ENCODE results near the gene MOB1B. TPM values are rescaled to one million over a fixed set of nuclear protein-coding genes. Genes with fewer than 3 reads are reported as not detected.

MOB1B gene
- total RNA-seq, 1 experiment from 2014 or later: 33.2 TPM

DNA sequence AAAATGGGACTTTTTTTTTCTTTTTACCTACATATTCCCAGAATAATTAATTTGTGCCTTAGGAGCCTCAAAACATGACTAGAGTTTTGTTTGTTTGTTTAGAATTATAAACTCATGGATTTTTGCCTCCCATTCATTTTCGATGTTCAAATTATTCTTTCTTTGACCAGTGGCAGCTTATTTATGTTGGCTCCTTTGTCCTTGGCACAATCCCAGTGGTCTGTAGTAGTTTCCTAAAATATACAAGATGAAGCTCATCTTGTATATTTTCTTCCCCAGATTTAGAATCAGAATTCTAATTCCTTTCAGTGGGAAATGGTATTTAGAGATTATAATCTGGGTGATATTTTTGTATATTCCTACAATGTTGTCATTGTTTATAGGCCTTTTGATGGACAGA lies 118.4 kb downstream of the MOB1B start:
- H3K9ac ChIP-seq (ENCODE audit: low read length): no peak overlapping the region
- ChIA-PET POLR2A (no interaction called here), RAD21 (ENCODE audit: low non-redundant PET in 1 of 2, low total read pairs in 2 of 2, uncharacterized antibody in 2 of 2, unreplicated experiment in 2 of 2) (no interaction called here), CTCF (interaction anchor here (1.0 kb wide), 1 partner anchor 11 kb away, joined by 6 read pairs; no protein-coding TSS in a partner anchor)
- DNase-seq (ENCODE audit: low read depth, low spot score) (no peak), ATAC-seq (no peak)
- H3K9me2 ChIP-seq (ENCODE audit: insufficient read depth): no peaks in the 10 kb centered on the region
- no peak overlapping the region for H3K27ac ChIP-seq (ENCODE audit: low read depth, low read length)
- H2AFZ ChIP-seq (ENCODE audit: low read depth, low read length, poor library complexity, severe bottlenecking): no peak overlapping the region
- no peaks in the 10 kb centered on the region for H4K20me1 ChIP-seq (ENCODE audit: insufficient read depth)
- H3K79me2 ChIP-seq (ENCODE audit: insufficient read depth, low read length): peaks cover 6% of the 10 kb centered on the region
- H3K4me3 ChIP-seq (replicated peaks in 1 of 2; ENCODE audit: low read depth in 1 of 2, low read length in 2 of 2): no peak overlapping the region
- H3K4me1 ChIP-seq (ENCODE audit: control insufficient read depth in 1 of 2, insufficient read depth in 2 of 2, low read length in 2 of 2): peaks cover 3 to 6% of the 10 kb centered on the region in 2 experiments
- H3K4me2 ChIP-seq (ENCODE audit: low read length): no peak overlapping the region
- TF ChIP-seq CEBPB (IDR thresholded peaks at IDR 0.05; ENCODE audit: low read depth): no peak
- TF ChIP-seq ELF1 (IDR thresholded peaks at IDR 0.05; ENCODE audit: borderline replicate concordance, low read depth): no peak
- TF ChIP-seq EZH2 (IDR thresholded peaks at IDR 0.05): no peak
- TF ChIP-seq SRF (IDR thresholded peaks at IDR 0.05; ENCODE audit: low read depth): no peak
- no peak for TF ChIP-seq FOSL1 (IDR thresholded peaks at IDR 0.05; ENCODE audit: low read depth)
- no peak for TF ChIP-seq TCF7L2 (IDR thresholded peaks at IDR 0.05; ENCODE audit: borderline replicate concordance, extremely low read depth, insufficient read depth, insufficient read length)
- TF ChIP-seq, protein P1, sequence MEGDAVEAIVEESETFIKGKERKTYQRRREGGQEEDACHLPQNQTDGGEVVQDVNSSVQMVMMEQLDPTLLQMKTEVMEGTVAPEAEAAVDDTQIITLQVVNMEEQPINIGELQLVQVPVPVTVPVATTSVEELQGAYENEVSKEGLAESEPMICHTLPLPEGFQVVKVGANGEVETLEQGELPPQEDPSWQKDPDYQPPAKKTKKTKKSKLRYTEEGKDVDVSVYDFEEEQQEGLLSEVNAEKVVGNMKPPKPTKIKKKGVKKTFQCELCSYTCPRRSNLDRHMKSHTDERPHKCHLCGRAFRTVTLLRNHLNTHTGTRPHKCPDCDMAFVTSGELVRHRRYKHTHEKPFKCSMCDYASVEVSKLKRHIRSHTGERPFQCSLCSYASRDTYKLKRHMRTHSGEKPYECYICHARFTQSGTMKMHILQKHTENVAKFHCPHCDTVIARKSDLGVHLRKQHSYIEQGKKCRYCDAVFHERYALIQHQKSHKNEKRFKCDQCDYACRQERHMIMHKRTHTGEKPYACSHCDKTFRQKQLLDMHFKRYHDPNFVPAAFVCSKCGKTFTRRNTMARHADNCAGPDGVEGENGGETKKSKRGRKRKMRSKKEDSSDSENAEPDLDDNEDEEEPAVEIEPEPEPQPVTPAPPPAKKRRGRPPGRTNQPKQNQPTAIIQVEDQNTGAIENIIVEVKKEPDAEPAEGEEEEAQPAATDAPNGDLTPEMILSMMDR (IDR thresholded peaks at IDR 0.05 in 2 of 3, conservative IDR thresholded peaks at IDR 0.05 in 1 of 3; ENCODE audit: borderline replicate concordance in 1 of 3, insufficient read depth in 1 of 3, low read depth in 2 of 3, low read length in 2 of 3): no peak
- no peak for TF ChIP-seq JUND (IDR thresholded peaks at IDR 0.05)
- TF ChIP-seq, protein P2, sequence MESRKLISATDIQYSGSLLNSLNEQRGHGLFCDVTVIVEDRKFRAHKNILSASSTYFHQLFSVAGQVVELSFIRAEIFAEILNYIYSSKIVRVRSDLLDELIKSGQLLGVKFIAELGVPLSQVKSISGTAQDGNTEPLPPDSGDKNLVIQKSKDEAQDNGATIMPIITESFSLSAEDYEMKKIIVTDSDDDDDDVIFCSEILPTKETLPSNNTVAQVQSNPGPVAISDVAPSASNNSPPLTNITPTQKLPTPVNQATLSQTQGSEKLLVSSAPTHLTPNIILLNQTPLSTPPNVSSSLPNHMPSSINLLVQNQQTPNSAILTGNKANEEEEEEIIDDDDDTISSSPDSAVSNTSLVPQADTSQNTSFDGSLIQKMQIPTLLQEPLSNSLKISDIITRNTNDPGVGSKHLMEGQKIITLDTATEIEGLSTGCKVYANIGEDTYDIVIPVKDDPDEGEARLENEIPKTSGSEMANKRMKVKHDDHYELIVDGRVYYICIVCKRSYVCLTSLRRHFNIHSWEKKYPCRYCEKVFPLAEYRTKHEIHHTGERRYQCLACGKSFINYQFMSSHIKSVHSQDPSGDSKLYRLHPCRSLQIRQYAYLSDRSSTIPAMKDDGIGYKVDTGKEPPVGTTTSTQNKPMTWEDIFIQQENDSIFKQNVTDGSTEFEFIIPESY (IDR thresholded peaks at IDR 0.05; ENCODE audit: extremely low read depth, insufficient replicate concordance, low read length): no peak
- no TSS peak for BruUV-seq (replicated peaks)
- no peaks in the 10 kb centered on the region for H3K9me3 ChIP-seq (ENCODE audit: control insufficient read depth in 1 of 2, insufficient read depth in 1 of 2, low read depth in 1 of 2, low read length in 2 of 2)
- H3K36me3 ChIP-seq (ENCODE audit: control insufficient read depth in 1 of 2, insufficient read depth in 2 of 2, low read length in 2 of 2): no peaks in the 10 kb centered on the region
- intact Hi-C loops (cut with micrococcal nuclease): no loop called here
- no peaks in the 10 kb centered on the region for H3K27me3 ChIP-seq (ENCODE audit: insufficient read depth, low read length)

Measured in HCT116 (cell line).